ENCODE data around the gene SGK1.
"Not testable (repeated sequence)": the region's sequence is repeated elsewhere in the genome, so short reads cannot be mapped to it uniquely, and the experiment has no call there.

SGK1 gene

GRCh38 chr6:134326192-134326591, 8.3 kb upstream of the SGK1 start:
- not testable (repeated sequence) for DNase-seq (ENCODE audit: low read depth)

DNA sequence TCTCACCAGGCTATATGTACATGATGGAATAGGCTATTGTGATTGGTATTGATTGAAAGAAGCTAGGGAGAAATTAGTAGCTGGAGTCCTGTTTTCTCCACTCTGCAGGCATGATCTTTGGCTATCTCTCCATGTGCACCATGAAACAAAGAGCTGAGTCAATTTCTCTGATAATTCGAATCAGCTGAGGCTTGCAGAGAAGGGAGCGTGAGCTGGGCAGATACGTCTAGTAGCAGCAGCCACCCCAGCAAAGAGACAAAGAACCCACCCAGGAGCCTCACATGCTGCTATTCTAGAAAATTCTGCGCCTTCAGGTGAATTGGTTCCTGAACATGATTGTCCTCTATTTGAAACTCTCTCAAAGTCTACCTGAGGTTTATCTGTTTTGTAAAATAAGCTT, 6.9 kb upstream of the SGK1 start:
- no peak for DNase-seq (ENCODE audit: low read depth)

- no peak for DNase-seq (ENCODE audit: low read depth)
Measured at GRCh38 chr6:134324141-134324540, 6.2 kb upstream of the SGK1 start.

- no peak for DNase-seq (ENCODE audit: low read depth)
Measured at GRCh38 chr6:134323698-134324097, 5.8 kb upstream of the SGK1 start.

- DNase-seq (ENCODE audit: low read depth): no peak
Measured at GRCh38 chr6:134323294-134323693, 5.4 kb upstream of the SGK1 start.

GRCh38 chr6:134322216-134322615, 4.3 kb upstream of the SGK1 start:
- no peak for DNase-seq (ENCODE audit: low read depth)

GRCh38 chr6:134321246-134321645, 3.3 kb upstream of the SGK1 start:
- no peak for DNase-seq (ENCODE audit: low read depth)

- DNase-seq (ENCODE audit: low read depth): not testable (repeated sequence)
Measured at GRCh38 chr6:134319686-134320085, 1.8 kb upstream of the SGK1 start.

- DNase-seq (ENCODE audit: low read depth): no peak
Measured at GRCh38 chr6:134318974-134319281, 1.0 kb upstream of the SGK1 start.

GRCh38 chr6:134318236-134318973, 493 bp upstream of the SGK1 start:
- DNase-seq (ENCODE audit: low read depth): no peak

- DNase-seq (ENCODE audit: low read depth): no peak
Measured at GRCh38 chr6:134316733-134317431, 1.0 kb downstream of the SGK1 start.

GRCh38 chr6:134315974-134316441, 1.9 kb downstream of the SGK1 start:
- no peak for DNase-seq (ENCODE audit: low read depth)

GRCh38 chr6:134315189-134315588, 2.7 kb downstream of the SGK1 start:
- DNase-seq (ENCODE audit: low read depth): no peak

- no peak for DNase-seq (ENCODE audit: low read depth)
Measured at GRCh38 chr6:134314006-134314821, 3.7 kb downstream of the SGK1 start.

DNA sequence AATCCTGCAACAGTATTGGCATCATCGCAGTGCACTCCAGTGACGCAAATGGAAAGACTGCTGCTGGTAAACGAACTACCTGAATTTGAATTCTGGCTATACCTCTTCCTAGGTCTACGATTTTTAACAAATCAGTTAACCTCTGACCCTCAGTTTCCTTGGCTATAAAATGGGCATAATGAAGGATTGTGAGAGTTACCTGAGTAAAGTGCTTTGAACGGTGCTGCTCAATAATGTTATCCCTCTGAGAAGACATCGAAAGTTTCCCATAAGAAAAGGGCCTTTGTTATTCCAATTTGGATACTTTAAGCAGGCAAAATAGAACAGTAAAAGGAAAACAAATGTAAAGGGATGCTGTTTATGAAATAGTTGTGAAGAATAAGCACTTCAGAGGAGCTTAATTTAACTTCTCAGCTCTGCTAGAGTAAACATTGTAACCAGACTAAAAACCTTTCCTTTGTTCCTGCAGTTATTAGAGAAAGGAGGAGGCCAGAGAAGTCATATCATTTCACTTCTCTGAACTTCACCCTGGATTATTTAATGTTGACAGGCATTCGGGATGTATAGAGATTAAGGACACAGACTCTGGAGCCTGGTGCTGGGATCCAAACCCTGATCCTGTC, 5.8 kb downstream of the SGK1 start:
- DNase-seq (ENCODE audit: low read depth): no peak

GRCh38 chr6:134310817-134311216, 7.1 kb downstream of the SGK1 start:
- no peak for DNase-seq (ENCODE audit: low read depth)

DNA sequence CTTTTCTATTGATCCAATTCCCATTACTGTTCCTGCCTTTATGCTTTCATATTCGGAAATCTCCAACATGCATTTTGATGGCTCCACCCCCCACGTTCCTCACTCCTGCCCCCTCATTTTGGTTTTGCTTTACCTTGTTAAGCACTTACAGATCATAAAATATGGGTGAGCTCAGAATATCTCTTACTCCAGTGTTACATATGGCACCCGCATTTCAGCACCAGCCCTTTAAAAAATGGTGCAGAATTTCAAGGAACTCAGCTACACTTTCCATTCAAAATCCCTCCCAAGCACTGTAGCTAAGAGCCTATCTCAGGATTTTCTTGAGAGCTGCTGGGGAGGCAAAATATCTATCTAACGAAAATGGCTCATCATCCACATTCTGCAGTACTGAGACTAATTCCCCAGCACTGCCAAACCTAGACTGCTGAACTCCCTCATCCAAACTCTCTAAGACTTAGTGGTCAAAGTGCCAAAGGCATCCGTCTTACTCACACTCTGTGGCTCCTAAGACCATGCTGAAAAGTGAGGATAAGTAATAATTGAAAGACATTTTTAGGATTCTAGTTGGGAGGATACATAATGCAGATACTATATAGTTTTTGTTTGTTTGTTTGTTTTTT, 7.8 kb downstream of the SGK1 start:
- DNase-seq (ENCODE audit: low read depth): no peak

DNA sequence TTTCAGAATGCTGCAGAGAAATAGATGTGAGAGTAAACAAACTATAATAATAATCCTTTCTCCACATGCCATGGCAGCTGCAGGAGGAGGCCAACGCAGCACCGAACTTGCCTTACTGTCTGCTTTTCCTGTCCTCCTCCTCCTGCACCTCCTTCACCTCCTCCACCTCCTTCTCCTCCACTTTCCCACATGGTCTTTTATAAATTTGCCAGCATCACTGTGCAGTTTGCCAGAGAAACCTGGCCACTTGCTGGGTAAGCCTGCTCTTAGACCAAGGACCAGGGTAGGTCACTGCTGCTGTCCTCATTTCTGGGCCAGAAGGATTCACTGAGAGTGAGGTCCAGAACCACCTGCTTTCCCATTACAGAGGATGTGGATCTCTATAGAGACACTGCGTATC, 8.7 kb downstream of the SGK1 start:
- no peak for DNase-seq (ENCODE audit: low read depth)

DNA sequence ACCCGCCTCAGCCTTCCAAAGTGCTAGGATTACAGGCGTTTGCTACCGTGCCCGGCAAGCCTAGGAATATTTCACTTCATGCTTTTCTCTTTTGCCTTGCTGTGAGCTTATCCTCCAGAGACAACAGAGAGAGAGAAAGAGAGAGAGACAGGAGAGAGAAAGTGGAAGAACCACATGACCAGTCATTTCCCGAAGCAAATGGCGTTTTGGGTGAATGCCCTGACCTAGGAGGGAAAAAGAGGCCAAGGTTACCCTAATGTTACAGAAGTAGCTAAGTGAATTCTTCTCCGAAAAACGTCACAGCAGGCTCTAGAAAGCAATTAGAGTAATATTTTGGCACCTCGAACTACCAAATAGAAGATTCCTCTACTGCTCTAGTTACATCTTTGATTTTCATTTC, 9.1 kb downstream of the SGK1 start:
- DNase-seq (ENCODE audit: low read depth): no peak

DNA sequence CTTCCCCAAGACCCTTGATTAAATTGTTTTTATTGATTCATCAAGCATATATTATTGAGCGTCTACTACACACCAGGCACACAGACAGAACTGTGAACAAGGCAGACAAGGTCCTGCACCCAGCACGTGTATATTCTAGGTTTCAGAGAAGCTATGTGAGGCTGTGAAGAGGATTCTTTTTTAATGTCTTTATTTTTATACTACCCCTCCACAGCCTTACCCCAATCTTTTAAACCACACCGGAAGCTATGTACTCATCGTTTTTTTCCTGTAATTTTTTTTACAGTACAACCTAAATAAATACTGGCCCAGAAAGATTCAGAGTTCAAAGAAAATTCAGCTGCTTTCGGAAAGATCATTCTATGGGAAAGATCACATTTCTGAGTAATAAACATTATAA, 10.0 kb downstream of the SGK1 start:
- no peak for DNase-seq (ENCODE audit: low read depth)

DNA sequence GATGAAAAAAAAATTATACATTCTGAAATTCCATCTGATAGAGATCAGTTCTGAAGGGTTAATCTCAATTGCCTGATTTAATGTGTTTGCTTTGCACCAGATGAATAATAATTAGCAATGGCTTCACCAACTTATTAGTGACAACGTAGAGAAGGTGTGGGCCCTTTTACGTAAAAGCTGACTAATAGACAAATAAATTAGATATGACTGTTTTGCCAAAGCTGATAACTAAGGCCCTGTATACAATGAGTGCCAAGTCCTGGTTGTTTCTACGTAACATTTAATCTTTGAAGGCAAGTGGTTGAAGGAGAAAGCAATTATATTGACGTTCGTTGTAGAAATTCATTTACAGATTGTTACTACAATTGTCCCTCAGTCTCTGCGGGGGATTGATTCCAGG, 10.8 kb downstream of the SGK1 start:
- DNase-seq (ENCODE audit: low read depth): no peak

- DNase-seq (ENCODE audit: low read depth): not testable (repeated sequence)
Measured at GRCh38 chr6:134304381-134304780, 13.5 kb downstream of the SGK1 start.
